Liver (tissue), 9 donors: ENCODE results near the gene BMS1. TPM values are rescaled to one million over a fixed set of nuclear protein-coding genes. Genes with fewer than 3 reads are reported as not detected.

Experiments used
- DNase-seq: peaks from one replicate; pipeline ENCODE4 v3.0.0-alpha.2; 2017; ENCODE audit warnings: low spot score
- H3K27ac ChIP-seq, 2 donors: one replicate each; pipeline ENCODE4 v1.7.0; 2013; ENCODE audit warnings: inconsistent platforms in 2 of 2, low read length in 2 of 2, control low read depth in 1 of 2, low read depth in 1 of 2, mild to moderate bottlenecking in 1 of 2
- H3K27me3 ChIP-seq, 4 donors: one replicate each; pipeline versions ENCODE4 v1.6.1 to v1.7.0; 2013; ENCODE audit warnings: low read length in 3 of 4, inconsistent platforms in 1 of 4, mild to moderate bottlenecking in 1 of 4, moderate library complexity in 1 of 4; ENCODE audit not compliant: control insufficient read depth in 4 of 4, insufficient read depth in 4 of 4
- H3K36me3 ChIP-seq, 4 donors: one replicate each; pipeline versions ENCODE4 v1.6.1 to v1.7.0; 2013; ENCODE audit warnings: low read length in 3 of 4, mild to moderate bottlenecking in 3 of 4, low read depth in 1 of 4, moderate library complexity in 1 of 4; ENCODE audit not compliant: control insufficient read depth in 4 of 4, insufficient read depth in 3 of 4
- H3K4me1 ChIP-seq, 4 donors: one replicate each; pipeline versions ENCODE4 v1.6.1 to v1.7.0; 2013; ENCODE audit warnings: low read length in 3 of 4, mild to moderate bottlenecking in 3 of 4, moderate library complexity in 1 of 4; ENCODE audit not compliant: control insufficient read depth in 4 of 4, insufficient read depth in 4 of 4
- H3K4me3 ChIP-seq, 3 donors: one replicate each; pipeline versions ENCODE4 v1.6.1 to v1.7.0; 2013; ENCODE audit warnings: low read length in 3 of 3, control low read depth in 1 of 3, low read depth in 1 of 3, mild to moderate bottlenecking in 1 of 3
- H3K9ac ChIP-seq, 2 donors: one replicate each; pipeline ENCODE4 v1.7.0; 2013; ENCODE audit warnings: low read length in 2 of 2, mild to moderate bottlenecking in 2 of 2, moderate library complexity in 2 of 2, control low read depth in 1 of 2, low read depth in 1 of 2
- H3K9me3 ChIP-seq, 4 donors: one replicate each; pipeline versions ENCODE4 v1.6.1 to v1.7.0; 2013; ENCODE audit warnings: low read length in 3 of 4; ENCODE audit not compliant: control insufficient read depth in 4 of 4
- CTCF ChIP-seq: fragments of 150-350 bp; IDR thresholded peaks from 2 replicates; pipeline ENCODE4 v1.5.1; 2017; ENCODE audit warnings: improper control_type of control experiment, low read depth, low read length; ENCODE audit not compliant: missing input control
- FOXA1 ChIP-seq: IDR thresholded peaks from 2 replicates; pipeline ENCODE4 v1.6.1; 2016; ENCODE audit warnings: antibody characterized with exemption
- FOXA2 ChIP-seq: IDR thresholded peaks from 2 replicates; pipeline ENCODE4 v1.6.1; 2016; ENCODE audit warnings: antibody characterized with exemption
- GABPA ChIP-seq, 2 donors: IDR thresholded peaks in 1 of 2; conservative IDR thresholded peaks in 1 of 2; 2 replicates each; pipeline ENCODE4 v1.6.1; 2016; ENCODE audit warnings: antibody characterized with exemption in 2 of 2, mild to moderate bottlenecking in 1 of 2, moderate library complexity in 1 of 2
- HNF4A ChIP-seq, 2 donors: conservative IDR thresholded peaks; 2 replicates each; pipeline ENCODE4 v1.6.1; 2016; ENCODE audit warnings: antibody characterized with exemption in 2 of 2, mild to moderate bottlenecking in 2 of 2
- HNF4G ChIP-seq: IDR thresholded peaks from 2 replicates; pipeline ENCODE4 v1.6.1; 2016; ENCODE audit warnings: antibody characterized with exemption
- JUND ChIP-seq, 2 donors: IDR thresholded peaks; 2 replicates each; pipeline ENCODE4 v1.6.1; 2016; ENCODE audit warnings: antibody characterized with exemption in 2 of 2
- MAX ChIP-seq: IDR thresholded peaks from 2 replicates; pipeline ENCODE4 v1.6.1; 2016; ENCODE audit warnings: antibody characterized with exemption
- NR2F2 ChIP-seq: IDR thresholded peaks from 2 replicates; pipeline ENCODE4 v1.6.1; 2016; ENCODE audit warnings: antibody characterized with exemption
- RAD21 ChIP-seq, 2 donors: IDR thresholded peaks; 2 replicates each; pipeline ENCODE4 v1.6.1; 2016; ENCODE audit warnings: antibody characterized with exemption in 2 of 2, mild to moderate bottlenecking in 2 of 2
- REST ChIP-seq: IDR thresholded peaks from 2 replicates; pipeline ENCODE4 v1.6.1; 2016; ENCODE audit warnings: antibody characterized with exemption, mild to moderate bottlenecking
- RXRA ChIP-seq, 2 donors: IDR thresholded peaks; 2 replicates each; pipeline ENCODE4 v1.6.1; 2017 to 2018; ENCODE audit warnings: antibody characterized with exemption in 2 of 2, mild to moderate bottlenecking in 1 of 2
- SP1 ChIP-seq: IDR thresholded peaks from 2 replicates; pipeline ENCODE4 v1.6.1; 2018; ENCODE audit warnings: antibody characterized with exemption, mild to moderate bottlenecking
- TAF1 ChIP-seq: conservative IDR thresholded peaks from 2 replicates; pipeline ENCODE4 v1.6.1; 2016; ENCODE audit warnings: antibody characterized with exemption, mild to moderate bottlenecking
- ZBTB33 ChIP-seq: IDR thresholded peaks from 2 replicates; pipeline ENCODE4 v1.6.1; 2016; ENCODE audit warnings: antibody characterized with exemption
- WGBS: extraction: QIAGEN DNeasy Blood & Tissue Kit; methylation state at CpG from one replicate; pipeline ENCODE4 v1.1.7; 2013; 5-methylcytosine and 5-hydroxymethylcytosine counted together
- polyA plus RNA-seq, 2 donors: library from polyadenylated mRNA; stranded (reverse) in 1 of 2; unstranded in 1 of 2; fragments of 200-250 nt in 1 of 2; fragments of >200 nt in 1 of 2; fragmentation: Nextera tagmentation in 1 of 2; extraction: Ambion mirVana in 1 of 2; gene quantifications; one replicate each; pipeline versions ENCODE4 v1.2.1 to v1.2.3, GENCODE V29; 2013 to 2015
- total RNA-seq, 2 donors: library from RNA; depleted of rRNA; stranded (reverse); fragments of >200 nt; gene quantifications; one replicate each; pipeline ENCODE4 v1.2.3, GENCODE V29; 2014
- donor health status: healthy.
- donor health status: healthy.
- donor health status: healthy.
- donor health status: healthy.
- donor health status: healthy.

The BMS1 gene
- total and polyA plus RNA-seq, 4 donors = 3.6 to 10.4 (median 5.2) TPM

GRCh38 chr10:42755556-42756093 lies 27.0 kb upstream of the BMS1 start:
- Histone ChIP-seq H3K36me3 (no peaks in the 10 kb centered on the region), H3K4me1 (peaks cover 10 to 23% (median 19%) of the 10 kb centered on the region in 4 donors), H3K27me3 (peaks cover 2 to 10% (median 5%) of the 10 kb centered on the region in 4 donors), H3K9me3 (no peaks in the 10 kb centered on the region), H3K4me3 (no peak overlapping the region), H3K9ac (no peak overlapping the region), H3K27ac (no peak overlapping the region)
- 58% methylated on average over 10 of the region's 10 CpGs for WGBS
- no peak for DNase-seq
- TF ChIP-seq RAD21 (IDR thresholded peaks at IDR 0.05) = no peak
- TF ChIP-seq HNF4G = no peak
- no peak for TF ChIP-seq TAF1
- TF ChIP-seq GABPA (IDR thresholded peaks at IDR 0.05 in 1 of 2, conservative IDR thresholded peaks at IDR 0.05 in 1 of 2) = no peak
- no peak for TF ChIP-seq JUND (IDR thresholded peaks at IDR 0.05)
- no peak for TF ChIP-seq RXRA (IDR thresholded peaks at IDR 0.05)
- TF ChIP-seq MAX = no peak
- TF ChIP-seq REST = no peak

GRCh38 chr10:42767906-42768305 lies 14.7 kb upstream of the BMS1 start:
- no peak overlapping the region for H3K27ac ChIP-seq
- TF ChIP-seq REST = no peak
- TF ChIP-seq RAD21 (IDR thresholded peaks at IDR 0.05) = no peak
- no peak for TF ChIP-seq SP1
- TF ChIP-seq ZBTB33 = no peak
- TF ChIP-seq HNF4A (conservative IDR thresholded peaks at IDR 0.05) = no peak
- no peak for TF ChIP-seq CTCF
- no peak for TF ChIP-seq FOXA2
- no peak for TF ChIP-seq TAF1
- TF ChIP-seq NR2F2 = no peak
- no peak for TF ChIP-seq FOXA1
- no peak for TF ChIP-seq JUND (IDR thresholded peaks at IDR 0.05)
- 80% methylated on average over 20 of the region's 20 CpGs for WGBS
- DNase-seq = no peak
- no peaks in the 10 kb centered on the region for H3K36me3 ChIP-seq
- peaks cover 0 to 4% (median 0%) of the 10 kb centered on the region in 4 donors for H3K27me3 ChIP-seq
- H3K4me1 ChIP-seq = no peaks in the 10 kb centered on the region
- H3K4me3 ChIP-seq = no peak overlapping the region
- H3K9ac ChIP-seq = no peak overlapping the region
- peaks cover 0 to 7% (median 0%) of the 10 kb centered on the region in 4 donors for H3K9me3 ChIP-seq
